ENCODE results near the gene RHBDL3.

Gene RHBDL3

GRCh38 chr17:32266389-32267301, 1.0 kb downstream of the RHBDL3 start:
- no peak for DNase-seq (ENCODE audit: low spot score)

GRCh38 chr17:32267690-32268205, 2.1 kb downstream of the RHBDL3 start:
- DNase-seq (ENCODE audit: low spot score): no peak

- no peak for DNase-seq (ENCODE audit: low spot score)
Observed at GRCh38 chr17:32268734-32269288, 3.2 kb downstream of the RHBDL3 start.

GRCh38 chr17:32269377-32269776, 3.7 kb downstream of the RHBDL3 start:
- no peak for DNase-seq (ENCODE audit: low spot score)

- DNase-seq (ENCODE audit: low spot score): no peak
Observed at GRCh38 chr17:32271844-32272243, 6.2 kb downstream of the RHBDL3 start.

GRCh38 chr17:32274101-32274500, 8.5 kb downstream of the RHBDL3 start:
- DNase-seq (ENCODE audit: low spot score): no peak

GRCh38 chr17:32274643-32275042, 9.0 kb downstream of the RHBDL3 start:
- DNase-seq (ENCODE audit: low spot score): no peak

- no peak for DNase-seq (ENCODE audit: low spot score)
Observed at GRCh38 chr17:32275060-32276042, 9.7 kb downstream of the RHBDL3 start.

- DNase-seq (ENCODE audit: low spot score): no peak
Observed at GRCh38 chr17:32276171-32276601, 10.6 kb downstream of the RHBDL3 start.

GRCh38 chr17:32277284-32277683, 11.7 kb downstream of the RHBDL3 start:
- no peak for DNase-seq (ENCODE audit: low spot score)

GRCh38 chr17:32278815-32279214, 13.2 kb downstream of the RHBDL3 start:
- DNase-seq (ENCODE audit: low spot score): no peak

GRCh38 chr17:32279891-32280716, 14.5 kb downstream of the RHBDL3 start:
- no peak for DNase-seq (ENCODE audit: low spot score)

- no peak for DNase-seq (ENCODE audit: low spot score)
Observed at GRCh38 chr17:32281011-32281451, 15.4 kb downstream of the RHBDL3 start.

GRCh38 chr17:32283745-32284201, 18.1 kb downstream of the RHBDL3 start:
- no peak for DNase-seq (ENCODE audit: low spot score)

- DNase-seq (ENCODE audit: low spot score): no peak
Observed at GRCh38 chr17:32285306-32285705, 19.7 kb downstream of the RHBDL3 start.

GRCh38 chr17:32285746-32286517, 20.3 kb downstream of the RHBDL3 start:
- DNase-seq (ENCODE audit: low spot score): no peak

GRCh38 chr17:32286518-32286900, 20.9 kb downstream of the RHBDL3 start:
- DNase-seq (ENCODE audit: low spot score): no peak

- DNase-seq (ENCODE audit: low spot score): no peak
Observed at GRCh38 chr17:32287804-32288511, 22.3 kb downstream of the RHBDL3 start.

- no peak for DNase-seq (ENCODE audit: low spot score)
Observed at GRCh38 chr17:32288615-32289014, 23.0 kb downstream of the RHBDL3 start.

Data from CD4-positive, alpha-beta T cell treated with Interleukin-2 at 100 ng/mL for 4 hours (primary cell).